ENCODE results near the gene ERP27. TPM values are rescaled to one million over a fixed set of nuclear protein-coding genes. Genes with fewer than 3 reads are reported as not detected.

The ERP27 gene
- total and polyA plus RNA-seq, 2 of the 8 experiments (the other 6 are each of a cell fraction or from before 2014, with no cell fraction given), result not detected

- Histone ChIP-seq H4K20me1 (replicated peaks in 1 of 2; ENCODE audit: control insufficient read depth in 1 of 2, insufficient read depth in 2 of 2, low read length in 2 of 2) (no peaks in the 10 kb centered on the region), H3K9ac (replicated peaks in 1 of 4; ENCODE audit: extremely low read depth in 1 of 4, low read depth in 3 of 4, low read length in 3 of 4) (no peak overlapping the region), H3K18ac (ENCODE audit: extremely low read depth, low read length) (no peak overlapping the region), H3K79me1 (ENCODE audit: low read depth, low read length) (no peaks in the 10 kb centered on the region), H3K56ac (replicated peaks; ENCODE audit: insufficient read length, low read depth, low read length) (no peak overlapping the region), H2BK15ac (ENCODE audit: low read length) (no peak overlapping the region), H3K79me2 (ENCODE audit: control insufficient read depth in 1 of 2, insufficient read depth in 2 of 2, low read length in 2 of 2) (no peaks in the 10 kb centered on the region), H3K4me1 (replicated peaks in 1 of 4; ENCODE audit: control insufficient read depth in 3 of 4, insufficient read depth in 4 of 4, low read length in 3 of 4) (no peaks in the 10 kb centered on the region), H3K9me3 (ENCODE audit: insufficient read depth in 2 of 2, low read depth in 1 of 2, low read length in 1 of 2) (peaks cover 12 to 17% of the 10 kb centered on the region in 2 experiments), H3K14ac (ENCODE audit: insufficient read length) (no peak overlapping the region), H4K91ac (replicated peaks; ENCODE audit: insufficient read length, low read length) (no peak overlapping the region), H3K36me3 (ENCODE audit: control insufficient read depth in 2 of 4, insufficient read depth in 4 of 4, low read length in 3 of 4) (no peaks in the 10 kb centered on the region), H2BK12ac (ENCODE audit: low read depth, low read length) (no peak overlapping the region), H2AK5ac (ENCODE audit: low read depth, low read length) (no peak overlapping the region), H4K8ac (ENCODE audit: extremely low read depth, insufficient read depth, low read length) (no peak overlapping the region), H4K5ac (ENCODE audit: insufficient read length, low read depth, low read length) (no peak overlapping the region), H3K27me3 (replicated peaks in 1 of 4; ENCODE audit: control insufficient read depth in 3 of 4, extremely low read depth in 1 of 4, insufficient read depth in 3 of 4, low read length in 3 of 4) (no peaks in the 10 kb centered on the region), H3K23ac (ENCODE audit: insufficient read length) (no peak overlapping the region), H2BK20ac (ENCODE audit: low read length) (no peak overlapping the region), H3K4ac (replicated peaks; ENCODE audit: insufficient read length, low read depth, low read length) (no peak overlapping the region), H2BK120ac (replicated peaks; ENCODE audit: low read depth, low read length) (no peak overlapping the region), H2AFZ (ENCODE audit: low read length) (no peak overlapping the region), H3K4me3 (ENCODE audit: extremely low read depth in 1 of 4, insufficient read depth in 2 of 4, low read depth in 3 of 4, low read length in 4 of 4) (no peak overlapping the region), H3K27ac (ENCODE audit: low read depth, low read length) (no peak overlapping the region), H2BK5ac (ENCODE audit: low read depth, low read length) (no peak overlapping the region), H3K23me2 (ENCODE audit: low read depth, low read length) (no peaks in the 10 kb centered on the region), H3K4me2 (ENCODE audit: insufficient read depth in 1 of 2, low read depth in 2 of 2, low read length in 2 of 2) (no peak overlapping the region)
- CTCF ChIA-PET (ENCODE audit: partially characterized antibody), result interaction anchor here (0.6 to 1.3 kb wide), 3 partner anchors 23 to 1252 kb away, joined by 3 to 5 read pairs (median 3); no protein-coding TSS in a partner anchor
- WGBS, 2 experiments (ENCODE audit: extremely low coverage in 1 of 2, insufficient coverage in 1 of 2, insufficient read length in 1 of 2, insufficient replicate concordance in 2 of 2, low coverage in 1 of 2, low lambda C conversion rate in 2 of 2, missing lambda C conversion rate in 1 of 2), result 95% methylated on average over 3 of the region's 3 CpGs; no CpG with 5 or more reads in 1 of the 2 experiments
- FAIRE-seq (no peak), DNase-seq (ENCODE audit: low read depth in 1 of 2, low spot score in 2 of 2) (no peak)
- TF ChIP-seq PHF8 (conservative IDR thresholded peaks at IDR 0.05; ENCODE audit: low read depth, low read length), result no peak
- POLR2A ChIA-PET (ENCODE audit: partially characterized antibody), result interaction anchor here (0.6 to 1.4 kb wide), 4 partner anchors 10 to 459 kb away, joined by 3 to 5 read pairs (median 4); no protein-coding TSS in a partner anchor
Measured at GRCh38 chr12:14868916-14869506, 69.3 kb downstream of the ERP27 start.

Other genes starting within 250 kb of the ERP27 start
- gene GUCY2C, start 241.9 kb downstream of the ERP27 start, total RNA-seq (2021; fragmentation: NEBNext Ultra II Directional; extraction: Animal tissue kit (Norgen Biotek cat#: 25700)), result 2.5 and 3.2 TPM in 2 replicates
- 1.1 and 1.9 TPM in 2 replicates for gene GUCY2C, start 241.9 kb downstream of the ERP27 start, polyA plus RNA-seq (2011; rRNA removed)
- gene WBP11, start 135.1 kb downstream of the ERP27 start, total RNA-seq (2021; fragmentation: NEBNext Ultra II Directional; extraction: Animal tissue kit (Norgen Biotek cat#: 25700)), result 122 and 134 TPM in 2 replicates
- gene WBP11, start 135.1 kb downstream of the ERP27 start, polyA plus RNA-seq (2011; rRNA removed), result 22.1 and 24.0 TPM in 2 replicates
- 1.2 and 1.5 TPM in 2 replicates for gene C12orf60, start 134.9 kb downstream of the ERP27 start, total RNA-seq (2021; fragmentation: NEBNext Ultra II Directional; extraction: Animal tissue kit (Norgen Biotek cat#: 25700))
- 0.91 and 1.2 TPM in 2 replicates for gene C12orf60, start 134.9 kb downstream of the ERP27 start, polyA plus RNA-seq (2011; rRNA removed)
- not detected in 2 replicates for gene SMCO3, start 124.4 kb downstream of the ERP27 start, total RNA-seq (2021; fragmentation: NEBNext Ultra II Directional; extraction: Animal tissue kit (Norgen Biotek cat#: 25700))
- gene SMCO3, start 124.4 kb downstream of the ERP27 start, polyA plus RNA-seq (2011; rRNA removed), result not detected in 2 replicates
- not detected in 2 replicates for gene ART4, start 95.0 kb downstream of the ERP27 start, total RNA-seq (2021; fragmentation: NEBNext Ultra II Directional; extraction: Animal tissue kit (Norgen Biotek cat#: 25700))
- gene ART4, start 95.0 kb downstream of the ERP27 start, polyA plus RNA-seq (2011; rRNA removed), result not detected in 2 replicates
- not detected in 2 replicates for gene MGP, start 52.7 kb downstream of the ERP27 start, total RNA-seq (2021; fragmentation: NEBNext Ultra II Directional; extraction: Animal tissue kit (Norgen Biotek cat#: 25700))
- gene MGP, start 52.7 kb downstream of the ERP27 start, polyA plus RNA-seq (2011; rRNA removed), result not detected in 2 replicates
- 0.48 and 0.82 TPM in 2 replicates for gene ARHGDIB, start 23.1 kb upstream of the ERP27 start, total RNA-seq (2021; fragmentation: NEBNext Ultra II Directional; extraction: Animal tissue kit (Norgen Biotek cat#: 25700))
- 0.55 and 1.3 TPM in 2 replicates for gene ARHGDIB, start 23.1 kb upstream of the ERP27 start, polyA plus RNA-seq (2011; rRNA removed)
- not detected in 2 replicates for gene PDE6H, start 34.5 kb upstream of the ERP27 start, total RNA-seq (2021; fragmentation: NEBNext Ultra II Directional; extraction: Animal tissue kit (Norgen Biotek cat#: 25700))
- not detected in 2 replicates for gene PDE6H, start 34.5 kb upstream of the ERP27 start, polyA plus RNA-seq (2011; rRNA removed)

Data from H1 (cell line).